ENCODE measurements around the gene NKX2-8.

The NKX2-8 gene

GRCh38 chr14:36582011-36582873 lies at the start of gene NKX2-8:
NKX2-8 (minus strand) TSS chr14:36582614; CDS start chr14:36582389, 225 bp downstream.
- Histone ChIP-seq H3K4me3 (ENCODE audit: low read depth, low read length) (peak within 1 kb of the TSS; percentile 59), H3K36me3 (ENCODE audit: control insufficient read depth, insufficient read depth, low read length) (no peaks in the 10 kb centered on the region), H3K9ac (ENCODE audit: low read length) (no peak within 1 kb of the TSS), H3K27me3 (ENCODE audit: control insufficient read depth, insufficient read depth, low read length) (peaks cover 100% of the 10 kb centered on the region), H3K27ac (ENCODE audit: low read depth, low read length) (no peak within 1 kb of the TSS), H3K4me1 (ENCODE audit: control insufficient read depth, insufficient read depth, low read length) (peaks cover 14% of the 10 kb centered on the region), H3K9me3 (ENCODE audit: control insufficient read depth, insufficient read depth, low read depth, low read length) (no peaks in the 10 kb centered on the region)

GRCh38 chr14:36627981-36628380 lies 45.6 kb upstream of the NKX2-8 start:
- Histone ChIP-seq H3K9me3 (ENCODE audit: control insufficient read depth, insufficient read depth, low read depth, low read length) (no peaks in the 10 kb centered on the region), H3K27me3 (ENCODE audit: control insufficient read depth, insufficient read depth, low read length) (peaks cover 42% of the 10 kb centered on the region), H3K36me3 (ENCODE audit: control insufficient read depth, insufficient read depth, low read length) (no peaks in the 10 kb centered on the region), H3K27ac (ENCODE audit: low read depth, low read length) (no peak overlapping the region), H3K9ac (ENCODE audit: low read length) (no peak overlapping the region), H3K4me3 (ENCODE audit: low read depth, low read length) (no peak overlapping the region), H3K4me1 (ENCODE audit: control insufficient read depth, insufficient read depth, low read length) (no peaks in the 10 kb centered on the region)

- H3K4me3 ChIP-seq (ENCODE audit: low read depth, low read length), result no peak overlapping the region
- 0 out of 2 replicates have a peak, but pooled peaks cover 6% of the 10 kb centered on the region for H3K9me3 ChIP-seq (ENCODE audit: control insufficient read depth, insufficient read depth, low read depth, low read length)
- no peaks in the 10 kb centered on the region for H3K4me1 ChIP-seq (ENCODE audit: control insufficient read depth, insufficient read depth, low read length)
- H3K27me3 ChIP-seq (ENCODE audit: control insufficient read depth, insufficient read depth, low read length), result peaks cover 42% of the 10 kb centered on the region
- H3K9ac ChIP-seq (ENCODE audit: low read length), result no peak overlapping the region
- H3K27ac ChIP-seq (ENCODE audit: low read depth, low read length), result no peak overlapping the region
- no peaks in the 10 kb centered on the region for H3K36me3 ChIP-seq (ENCODE audit: control insufficient read depth, insufficient read depth, low read length)
Measured at GRCh38 chr14:36626151-36626550, 43.7 kb upstream of the NKX2-8 start.

- peaks cover 42% of the 10 kb centered on the region for H3K27me3 ChIP-seq (ENCODE audit: control insufficient read depth, insufficient read depth, low read length)
- no peaks in the 10 kb centered on the region for H3K4me1 ChIP-seq (ENCODE audit: control insufficient read depth, insufficient read depth, low read length)
- no peak overlapping the region for H3K9ac ChIP-seq (ENCODE audit: low read length)
- H3K36me3 ChIP-seq (ENCODE audit: control insufficient read depth, insufficient read depth, low read length), result no peaks in the 10 kb centered on the region
- no peak overlapping the region for H3K27ac ChIP-seq (ENCODE audit: low read depth, low read length)
- H3K4me3 ChIP-seq (ENCODE audit: low read depth, low read length), result no peak overlapping the region
- 0 out of 2 replicates have a peak, but pooled peaks cover 6% of the 10 kb centered on the region for H3K9me3 ChIP-seq (ENCODE audit: control insufficient read depth, insufficient read depth, low read depth, low read length)
Measured at GRCh38 chr14:36625436-36625835, 43.0 kb upstream of the NKX2-8 start.

- no peaks in the 10 kb centered on the region for H3K36me3 ChIP-seq (ENCODE audit: control insufficient read depth, insufficient read depth, low read length)
- no peaks in the 10 kb centered on the region for H3K4me1 ChIP-seq (ENCODE audit: control insufficient read depth, insufficient read depth, low read length)
- H3K9me3 ChIP-seq (ENCODE audit: control insufficient read depth, insufficient read depth, low read depth, low read length), result 0 out of 2 replicates have a peak, but pooled peaks cover 6% of the 10 kb centered on the region
- no peak overlapping the region for H3K27ac ChIP-seq (ENCODE audit: low read depth, low read length)
- no peak overlapping the region for H3K9ac ChIP-seq (ENCODE audit: low read length)
- H3K27me3 ChIP-seq (ENCODE audit: control insufficient read depth, insufficient read depth, low read length), result peaks cover 43% of the 10 kb centered on the region
- no peak overlapping the region for H3K4me3 ChIP-seq (ENCODE audit: low read depth, low read length)
Measured at GRCh38 chr14:36625014-36625413, 42.6 kb upstream of the NKX2-8 start.

- H3K4me3 ChIP-seq (ENCODE audit: low read depth, low read length), result no peak overlapping the region
- H3K27ac ChIP-seq (ENCODE audit: low read depth, low read length), result no peak overlapping the region
- no peaks in the 10 kb centered on the region for H3K36me3 ChIP-seq (ENCODE audit: control insufficient read depth, insufficient read depth, low read length)
- no peak overlapping the region for H3K9ac ChIP-seq (ENCODE audit: low read length)
- H3K27me3 ChIP-seq (ENCODE audit: control insufficient read depth, insufficient read depth, low read length), result peaks cover 11% of the 10 kb centered on the region; the same call in 1 of the 2 replicates
- no peaks in the 10 kb centered on the region for H3K4me1 ChIP-seq (ENCODE audit: control insufficient read depth, insufficient read depth, low read length)
- H3K9me3 ChIP-seq (ENCODE audit: control insufficient read depth, insufficient read depth, low read depth, low read length), result 0 out of 2 replicates have a peak, but pooled peaks cover 6% of the 10 kb centered on the region
Measured at GRCh38 chr14:36619853-36620252, 37.4 kb upstream of the NKX2-8 start.

GRCh38 chr14:36619131-36619530 lies 36.7 kb upstream of the NKX2-8 start:
- 0 out of 2 replicates have a peak, but pooled peaks cover 6% of the 10 kb centered on the region for H3K9me3 ChIP-seq (ENCODE audit: control insufficient read depth, insufficient read depth, low read depth, low read length)
- H3K27ac ChIP-seq (ENCODE audit: low read depth, low read length), result no peak overlapping the region
- no peaks in the 10 kb centered on the region for H3K4me1 ChIP-seq (ENCODE audit: control insufficient read depth, insufficient read depth, low read length)
- no peak overlapping the region for H3K4me3 ChIP-seq (ENCODE audit: low read depth, low read length)
- H3K9ac ChIP-seq (ENCODE audit: low read length), result no peak overlapping the region
- H3K27me3 ChIP-seq (ENCODE audit: control insufficient read depth, insufficient read depth, low read length), result peaks cover 10% of the 10 kb centered on the region; the same call in 1 of the 2 replicates
- H3K36me3 ChIP-seq (ENCODE audit: control insufficient read depth, insufficient read depth, low read length), result no peaks in the 10 kb centered on the region

- no peaks in the 10 kb centered on the region for H3K36me3 ChIP-seq (ENCODE audit: control insufficient read depth, insufficient read depth, low read length)
- no peaks in the 10 kb centered on the region for H3K4me1 ChIP-seq (ENCODE audit: control insufficient read depth, insufficient read depth, low read length)
Measured at GRCh38 chr14:36618641-36619040, 36.2 kb upstream of the NKX2-8 start.

GRCh38 chr14:36617824-36618223 lies 35.4 kb upstream of the NKX2-8 start:
- Histone ChIP-seq H3K27me3 (ENCODE audit: control insufficient read depth, insufficient read depth, low read length) (peaks cover 16% of the 10 kb centered on the region; the same call in 1 of the 2 replicates), H3K4me1 (ENCODE audit: control insufficient read depth, insufficient read depth, low read length) (no peaks in the 10 kb centered on the region), H3K9ac (ENCODE audit: low read length) (no peak overlapping the region), H3K36me3 (ENCODE audit: control insufficient read depth, insufficient read depth, low read length) (no peaks in the 10 kb centered on the region), H3K27ac (ENCODE audit: low read depth, low read length) (no peak overlapping the region), H3K4me3 (ENCODE audit: low read depth, low read length) (no peak overlapping the region), H3K9me3 (ENCODE audit: control insufficient read depth, insufficient read depth, low read depth, low read length) (0 out of 2 replicates have a peak, but pooled peaks cover 6% of the 10 kb centered on the region)

More at GRCh38 chr14:36618641-36619040, 36.2 kb upstream of the NKX2-8 start:
- Histone ChIP-seq H3K27me3 (ENCODE audit: control insufficient read depth, insufficient read depth, low read length) (peaks cover 14% of the 10 kb centered on the region; the same call in 1 of the 2 replicates), H3K9ac (ENCODE audit: low read length) (no peak overlapping the region), H3K9me3 (ENCODE audit: control insufficient read depth, insufficient read depth, low read depth, low read length) (0 out of 2 replicates have a peak, but pooled peaks cover 6% of the 10 kb centered on the region), H3K4me3 (ENCODE audit: low read depth, low read length) (no peak overlapping the region), H3K27ac (ENCODE audit: low read depth, low read length) (no peak overlapping the region)

- no peak overlapping the region for H3K27ac ChIP-seq (ENCODE audit: low read depth, low read length)
- H3K36me3 ChIP-seq (ENCODE audit: control insufficient read depth, insufficient read depth, low read length), result no peaks in the 10 kb centered on the region
- no peak overlapping the region for H3K4me3 ChIP-seq (ENCODE audit: low read depth, low read length)
Measured at GRCh38 chr14:36605506-36605857, 23.1 kb upstream of the NKX2-8 start.

More at GRCh38 chr14:36605506-36605857, 23.1 kb upstream of the NKX2-8 start:
- Histone ChIP-seq H3K9ac (ENCODE audit: low read length) (no peak overlapping the region), H3K9me3 (ENCODE audit: control insufficient read depth, insufficient read depth, low read depth, low read length) (no peaks in the 10 kb centered on the region), H3K27me3 (ENCODE audit: control insufficient read depth, insufficient read depth, low read length) (peaks cover 18% of the 10 kb centered on the region; the same call in 1 of the 2 replicates), H3K4me1 (ENCODE audit: control insufficient read depth, insufficient read depth, low read length) (peaks cover 8% of the 10 kb centered on the region)

Data from HUES6 (cell line).